ENCODE data around the gene LIPJ.

LIPJ gene, protein sequence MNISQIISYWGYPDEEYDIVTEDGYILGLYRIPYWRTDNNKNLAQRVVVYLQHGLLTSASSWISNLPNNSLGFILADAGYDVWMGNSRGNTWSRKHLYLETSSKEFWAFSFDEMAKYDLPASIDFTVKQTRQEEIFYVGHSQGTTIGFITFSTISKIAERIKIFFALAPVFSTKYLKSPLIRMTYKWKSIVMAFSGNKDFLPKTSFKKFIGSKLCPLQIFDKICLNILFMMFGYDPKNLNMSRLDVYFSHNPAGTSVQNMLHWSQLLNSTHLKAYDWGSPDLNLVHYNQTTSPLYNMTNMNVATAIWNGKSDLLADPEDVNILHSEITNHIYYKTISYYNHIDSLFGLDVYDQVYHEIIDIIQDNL

DNA sequence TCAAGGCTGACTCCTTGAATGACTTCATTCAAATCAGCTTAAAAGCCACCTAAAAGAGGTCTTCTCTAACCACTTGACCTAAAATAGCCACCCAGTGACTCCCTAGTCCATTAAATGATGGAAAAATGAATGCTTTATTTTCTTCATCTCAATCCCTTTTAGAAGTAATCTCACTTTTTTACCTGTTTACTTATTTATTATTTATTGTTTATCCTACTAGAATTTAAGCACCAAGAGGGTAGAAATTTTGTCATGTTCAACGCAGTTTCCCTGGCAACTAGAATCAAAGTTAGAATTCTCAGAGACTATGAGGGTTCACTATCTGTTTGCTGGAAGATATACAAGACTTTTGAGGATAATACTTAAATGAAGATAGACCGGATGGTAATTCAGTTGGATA is at the start of gene LIPJ:
Gene LIPJ, plus strand, starts transcription at position 301 of the 400 bp plus-strand sequence. CDS start 3,926 bp downstream, outside the sequence.
- no peak for DNase-seq (ENCODE audit: low read depth in 2 of 2)

DNA sequence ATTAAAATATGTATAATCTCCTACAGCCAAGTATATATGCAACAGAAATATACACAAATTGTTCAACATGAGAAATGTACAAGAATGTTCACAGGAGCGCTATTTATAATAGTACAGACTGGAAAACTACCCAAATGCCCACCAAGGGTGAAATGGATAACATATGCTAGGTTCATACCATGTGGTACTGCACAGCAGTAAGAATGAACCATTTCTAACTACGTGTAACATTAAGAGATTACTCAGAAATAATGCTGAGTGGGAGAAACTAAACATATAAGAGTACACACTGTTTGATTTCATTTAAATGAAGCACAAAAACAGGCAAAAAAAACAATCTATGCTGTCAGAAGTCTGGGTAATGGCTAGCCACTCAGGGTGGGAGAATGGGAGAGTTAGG is 49.2 kb upstream of the LIPJ start:
- no peak for DNase-seq (ENCODE audit: low read depth in 2 of 2)

DNA sequence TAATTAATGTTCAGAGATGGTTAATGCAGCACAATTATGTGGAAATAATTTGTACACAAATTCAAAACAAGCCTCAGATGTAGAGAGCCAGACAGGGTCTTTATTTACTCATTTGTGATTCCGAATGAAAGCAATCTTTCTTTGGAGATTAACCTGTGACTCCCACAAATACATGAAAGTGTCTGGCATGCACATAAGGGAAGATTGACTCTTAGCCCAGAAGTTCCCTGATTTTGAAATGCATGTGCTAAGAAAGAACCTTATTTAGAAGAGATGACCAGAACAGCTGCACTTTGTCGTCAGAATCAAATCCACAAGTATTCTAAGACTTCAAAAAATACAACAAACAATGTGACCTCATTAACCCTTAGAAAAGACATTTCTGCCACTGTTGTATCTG is 48.5 kb upstream of the LIPJ start:
- DNase-seq (ENCODE audit: low read depth in 2 of 2) = no peak

DNA sequence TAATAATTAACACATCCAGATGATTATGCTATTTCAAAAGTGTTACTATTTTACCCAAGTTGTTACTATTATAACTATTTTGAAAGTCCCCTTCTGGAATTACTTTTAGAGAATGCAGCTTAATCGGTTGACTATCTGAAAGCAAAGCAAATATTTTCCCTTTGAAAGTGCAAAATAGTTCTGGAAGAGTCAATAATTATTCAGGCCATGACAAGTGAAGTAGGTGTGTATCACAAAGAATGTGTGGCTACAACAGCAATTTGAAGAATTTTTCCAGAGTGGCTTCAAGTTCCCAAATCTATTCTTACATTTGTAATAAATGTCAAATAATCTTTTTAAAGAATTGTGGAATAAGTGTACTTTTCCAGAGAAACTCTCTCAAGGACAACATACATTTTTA is 46.2 kb upstream of the LIPJ start:
- no peak for DNase-seq (ENCODE audit: low read depth in 2 of 2)

DNA sequence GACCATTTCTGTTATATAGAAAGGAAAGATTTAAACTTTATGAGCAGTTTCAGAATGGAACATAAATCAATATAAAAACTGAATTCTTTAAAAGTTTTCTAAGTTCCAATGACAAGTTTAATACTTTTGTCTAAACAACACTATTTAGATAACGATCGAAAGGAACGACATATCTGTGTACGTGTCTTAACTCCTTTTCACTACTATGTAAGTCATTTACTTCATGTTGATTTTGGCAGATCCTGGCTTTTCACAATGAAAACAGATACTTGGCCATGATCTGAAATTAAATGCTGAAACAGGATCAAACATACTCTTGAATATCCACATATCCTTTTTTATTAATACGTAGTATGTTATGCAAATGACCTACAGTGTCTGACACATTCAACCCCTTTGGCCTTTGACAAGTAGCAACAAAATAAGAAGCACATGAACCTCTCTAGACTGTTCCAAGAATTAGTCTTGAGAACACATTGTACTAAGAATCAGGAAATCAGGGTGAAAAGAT is 45.4 kb upstream of the LIPJ start:
- DNase-seq (ENCODE audit: low read depth in 2 of 2) = no peak

DNA sequence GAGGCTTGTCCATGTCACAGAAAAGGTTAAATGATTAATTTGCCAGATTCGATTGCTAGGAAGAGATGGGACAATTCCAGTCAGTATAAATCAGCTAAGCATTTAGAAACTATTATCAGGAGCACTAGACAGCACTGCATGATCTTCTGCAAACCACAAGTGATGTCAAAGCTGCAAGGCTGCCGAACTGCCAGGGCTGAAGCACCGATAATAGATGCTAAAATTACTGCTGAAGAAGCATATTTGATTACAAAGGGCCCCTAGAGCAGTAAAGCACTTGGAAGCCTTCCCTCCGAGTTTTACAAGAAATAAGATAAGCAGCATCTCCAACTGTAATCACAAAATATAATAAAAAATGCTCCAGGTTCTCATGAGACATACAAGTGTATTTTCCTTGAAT is 44.0 kb upstream of the LIPJ start:
- DNase-seq (ENCODE audit: low read depth in 2 of 2) = no peak

DNA sequence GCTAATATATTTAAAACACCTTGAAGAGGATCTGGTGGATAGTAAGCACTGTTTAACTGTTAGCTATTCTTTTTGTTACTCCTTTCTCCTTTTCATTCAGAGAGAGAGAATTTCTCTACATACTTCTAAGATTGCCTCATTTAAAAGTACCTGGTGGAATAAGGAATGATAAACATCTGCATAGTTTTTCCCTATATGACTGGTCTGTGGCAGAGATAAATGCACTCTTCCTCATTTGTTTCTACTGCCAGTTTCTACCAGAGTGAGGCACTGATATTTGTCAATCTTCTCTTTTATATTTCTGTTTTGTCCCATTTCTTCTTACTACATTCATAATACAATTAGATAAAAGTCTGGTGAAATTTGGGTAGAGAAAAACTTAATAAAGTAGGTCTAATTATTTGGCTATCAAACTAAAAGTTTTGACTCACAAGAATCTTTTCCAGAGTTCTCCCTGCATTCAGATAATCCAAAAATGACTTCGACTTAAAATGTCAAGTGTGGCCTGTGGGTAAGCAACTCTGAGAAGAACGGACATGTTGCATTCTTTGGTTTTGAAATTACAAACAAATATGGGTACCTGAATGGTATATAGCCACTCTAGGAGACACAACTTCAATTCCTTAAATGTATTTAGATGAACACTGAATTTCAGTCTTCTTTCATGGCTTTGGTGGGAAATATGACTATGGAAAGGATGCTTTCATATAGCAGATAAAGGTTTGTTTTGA is 42.3 kb upstream of the LIPJ start:
- DNase-seq (ENCODE audit: low read depth in 2 of 2) = no peak

DNA sequence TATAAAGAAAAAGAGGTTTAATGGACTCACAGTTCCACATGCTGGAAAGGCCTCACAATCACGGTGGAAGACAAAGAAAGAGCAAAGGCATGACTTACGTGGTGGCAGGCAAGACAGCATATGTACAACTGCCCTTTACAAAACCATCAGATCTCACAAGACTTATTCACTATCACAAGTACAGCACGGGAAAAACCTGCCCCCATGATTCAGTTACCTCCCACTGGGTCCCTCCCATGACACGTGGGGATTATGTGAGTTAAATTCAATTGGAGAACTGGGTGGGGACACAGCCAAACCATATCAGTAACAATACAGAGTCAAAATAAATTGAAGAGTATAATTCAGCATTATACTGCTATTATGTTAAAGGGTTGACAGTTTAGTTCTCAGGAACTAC is 41.2 kb upstream of the LIPJ start:
- no peak for DNase-seq (ENCODE audit: low read depth in 2 of 2)

DNA sequence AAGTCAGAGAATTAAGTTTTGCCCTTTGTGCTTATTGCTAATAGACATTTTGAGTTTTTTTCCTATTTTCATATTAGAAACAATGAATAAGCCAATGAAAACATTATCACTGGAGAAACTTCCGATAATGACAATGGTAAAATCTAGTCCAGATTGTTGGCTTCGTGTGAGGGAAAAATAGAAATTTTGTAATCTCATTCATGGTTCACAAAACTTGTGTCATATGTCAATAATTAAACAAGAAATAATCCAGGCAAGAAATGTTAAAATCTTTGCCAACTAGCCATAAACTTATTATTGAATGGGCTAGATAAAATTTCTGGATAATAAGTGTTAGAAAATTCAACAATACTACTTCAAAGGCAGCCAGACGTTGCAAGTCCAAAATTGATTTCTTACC is 40.1 kb upstream of the LIPJ start:
- DNase-seq (ENCODE audit: low read depth in 2 of 2) = no peak

DNA sequence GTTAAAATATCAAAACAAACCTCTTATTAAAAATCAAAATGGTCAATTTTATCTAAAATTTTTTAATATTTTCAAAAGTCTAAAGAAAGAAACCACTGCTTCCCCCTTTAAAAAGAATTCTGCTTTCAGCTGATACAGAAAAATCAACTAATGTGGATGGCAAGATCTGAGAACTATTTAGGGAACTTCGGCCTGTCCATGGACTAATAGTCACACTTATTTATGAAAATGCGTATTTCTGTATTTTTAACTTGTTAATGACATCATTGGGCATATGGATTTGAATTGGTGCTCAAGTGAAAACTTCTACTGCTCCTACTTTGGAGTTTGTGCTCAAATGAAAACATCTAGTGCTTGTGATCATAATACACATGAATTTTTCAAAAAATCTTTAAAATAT is 35.3 kb upstream of the LIPJ start:
- DNase-seq (ENCODE audit: low read depth in 2 of 2) = no peak

DNA sequence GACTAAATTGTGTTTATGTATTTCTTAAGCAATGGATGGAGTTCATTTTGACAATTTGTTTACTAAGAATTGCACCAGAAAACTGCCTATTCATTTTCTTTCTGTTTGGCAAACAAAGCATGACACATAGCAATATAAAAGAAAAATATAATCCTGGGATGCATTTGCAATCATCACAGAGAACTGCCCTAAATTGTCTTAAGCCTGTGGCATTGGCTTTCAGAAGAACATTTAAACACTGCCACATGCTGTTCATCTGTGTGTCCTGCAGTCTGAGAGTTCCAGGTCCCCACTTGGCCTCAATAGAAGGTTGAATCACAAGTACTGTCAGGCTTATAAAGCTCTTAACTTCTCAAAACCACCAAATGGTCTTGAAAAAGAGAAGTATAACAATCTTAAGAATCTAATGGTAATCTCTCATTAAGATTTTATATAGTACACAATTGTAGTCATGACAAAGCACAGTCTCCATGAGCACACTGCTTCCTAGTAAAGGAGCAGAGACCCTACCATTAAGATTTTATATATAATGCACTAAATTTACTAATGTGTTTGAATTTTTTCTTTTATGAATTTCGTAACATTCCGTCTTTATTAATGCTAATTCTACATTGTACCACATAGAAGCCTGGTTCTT is 33.3 kb upstream of the LIPJ start:
- no peak for DNase-seq (ENCODE audit: low read depth in 2 of 2)

DNA sequence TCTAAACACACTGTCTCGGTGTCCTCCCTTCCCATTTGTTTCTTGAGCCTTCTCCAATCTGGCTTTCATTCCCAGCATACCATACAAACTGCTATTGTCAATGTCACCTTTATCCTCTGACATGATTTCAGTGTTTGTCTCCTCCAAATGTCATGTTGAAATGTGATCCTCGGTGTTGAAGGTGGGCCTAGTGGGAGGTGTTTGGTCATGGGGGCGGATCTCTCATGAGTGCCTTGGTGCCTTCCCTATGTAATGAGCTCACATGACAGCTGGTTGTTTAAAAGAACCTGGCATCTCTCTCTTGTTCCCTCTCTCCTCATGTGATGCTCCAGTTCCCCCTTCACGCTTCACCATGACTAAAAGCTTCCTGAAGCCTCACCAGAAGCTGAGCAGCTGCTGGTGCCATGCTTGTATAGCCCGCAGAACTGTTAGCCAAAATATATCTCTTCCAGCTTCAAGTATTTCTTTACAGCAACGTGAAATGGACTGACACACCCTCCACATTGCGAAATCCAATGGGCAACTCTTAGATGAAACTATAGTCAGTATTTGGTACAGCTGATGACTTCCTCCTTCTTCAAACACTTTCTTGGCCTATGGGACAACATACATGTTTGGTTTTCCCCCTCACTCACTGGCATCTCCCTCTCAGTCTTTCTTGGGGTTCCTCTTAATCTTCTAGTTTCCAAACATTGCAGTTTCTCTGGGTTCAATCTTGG is 31.2 kb upstream of the LIPJ start:
- no peak for DNase-seq (ENCODE audit: low read depth in 2 of 2)

DNA sequence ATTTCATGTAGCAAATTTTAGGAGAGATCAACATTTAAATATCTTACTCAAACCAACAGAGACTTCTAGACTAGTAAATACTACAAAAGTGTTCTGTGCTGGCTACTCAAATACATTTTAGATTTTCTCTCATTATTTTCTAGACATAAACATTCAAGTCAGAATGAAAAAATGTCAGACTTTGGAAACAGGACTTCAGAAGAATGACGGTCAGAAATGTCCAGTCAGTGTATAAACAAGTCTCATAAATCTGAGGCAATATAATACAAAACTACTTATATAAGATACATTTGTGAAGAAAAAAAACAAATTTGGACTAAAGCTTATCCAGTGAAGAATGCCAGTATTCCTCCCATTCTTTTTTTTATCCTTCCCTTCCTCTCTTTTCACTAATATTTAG is 29.3 kb upstream of the LIPJ start:
- DNase-seq (ENCODE audit: low read depth in 2 of 2) = no peak

DNA sequence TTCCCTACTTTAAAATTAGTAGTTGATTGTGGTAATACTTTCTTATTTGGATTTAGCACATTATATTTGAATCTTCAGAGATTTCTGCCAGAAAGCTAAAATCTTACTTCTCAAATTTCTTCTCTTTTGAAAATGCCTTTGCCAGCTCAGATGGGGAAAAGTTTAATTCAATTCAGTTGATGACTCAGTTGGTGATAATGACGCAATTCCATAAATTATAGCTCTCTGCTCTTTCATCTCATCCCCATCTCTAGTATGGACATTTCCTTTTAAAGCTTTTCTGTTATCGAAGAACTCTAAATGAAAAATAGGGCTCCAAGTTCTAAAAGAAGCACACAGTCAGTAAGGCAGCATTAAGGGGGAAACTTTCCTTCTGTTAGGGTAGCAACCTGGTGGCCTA is 28.9 kb upstream of the LIPJ start:
- no peak for DNase-seq (ENCODE audit: low read depth in 2 of 2)

DNA sequence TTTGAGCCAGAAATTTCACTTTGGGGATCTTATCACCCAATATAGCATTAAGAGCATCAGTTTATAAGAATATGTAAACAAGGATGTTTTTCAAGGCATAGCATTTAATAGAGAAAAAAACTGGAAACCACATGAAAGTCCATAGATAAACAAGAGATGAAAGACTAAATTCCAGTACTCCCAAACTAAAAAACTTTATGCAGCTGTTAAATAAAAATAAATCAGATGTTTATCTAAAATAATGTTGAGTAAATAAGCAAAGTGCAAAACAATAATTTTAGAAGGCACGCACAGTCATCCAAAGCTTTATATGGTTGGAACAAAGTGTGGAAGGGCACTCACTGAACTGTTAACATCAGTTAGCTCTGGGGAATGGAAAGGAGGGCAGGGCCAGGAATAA is 24.4 kb upstream of the LIPJ start:
- no peak for DNase-seq (ENCODE audit: low read depth in 2 of 2)

DNA sequence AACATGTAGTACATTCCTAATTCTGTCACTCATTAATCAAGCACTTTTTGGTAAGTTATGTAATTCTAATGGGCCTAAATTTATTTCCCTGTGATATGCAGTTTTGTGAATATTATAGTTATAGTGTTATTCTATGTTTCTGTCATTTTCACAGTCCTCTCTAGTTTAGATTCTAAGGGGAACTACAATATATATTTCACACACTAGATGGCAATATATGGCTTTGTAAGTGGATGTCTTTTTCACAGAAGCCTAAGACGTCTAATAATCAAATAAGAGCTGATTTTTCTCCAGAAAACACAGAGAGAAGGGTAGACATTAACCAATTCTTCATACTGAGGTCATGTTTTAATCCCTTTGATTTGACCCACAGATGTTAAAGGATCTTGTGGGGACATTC is 21.5 kb upstream of the LIPJ start:
- DNase-seq (ENCODE audit: low read depth in 2 of 2) = no peak

DNA sequence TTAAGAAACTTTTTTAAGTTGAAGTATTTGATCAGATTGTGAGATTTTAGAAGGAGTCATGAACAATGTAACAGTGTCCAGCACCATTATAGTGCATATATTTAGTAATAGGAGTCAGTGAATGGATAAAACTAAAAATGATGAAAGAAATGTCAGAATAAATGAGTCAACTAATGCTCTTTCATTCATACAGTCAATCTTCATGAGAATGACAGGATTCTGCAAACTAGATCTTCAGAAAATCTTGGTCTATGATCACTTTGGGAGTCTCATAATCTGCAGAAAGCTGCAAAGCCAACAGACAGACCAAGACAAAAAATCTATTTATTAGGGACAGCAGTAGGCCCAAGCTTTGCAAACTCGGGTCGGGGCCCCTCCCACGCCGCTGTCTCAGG is 4.2 kb upstream of the LIPJ start:
- DNase-seq (ENCODE audit: low read depth in 2 of 2) = no peak

DNA sequence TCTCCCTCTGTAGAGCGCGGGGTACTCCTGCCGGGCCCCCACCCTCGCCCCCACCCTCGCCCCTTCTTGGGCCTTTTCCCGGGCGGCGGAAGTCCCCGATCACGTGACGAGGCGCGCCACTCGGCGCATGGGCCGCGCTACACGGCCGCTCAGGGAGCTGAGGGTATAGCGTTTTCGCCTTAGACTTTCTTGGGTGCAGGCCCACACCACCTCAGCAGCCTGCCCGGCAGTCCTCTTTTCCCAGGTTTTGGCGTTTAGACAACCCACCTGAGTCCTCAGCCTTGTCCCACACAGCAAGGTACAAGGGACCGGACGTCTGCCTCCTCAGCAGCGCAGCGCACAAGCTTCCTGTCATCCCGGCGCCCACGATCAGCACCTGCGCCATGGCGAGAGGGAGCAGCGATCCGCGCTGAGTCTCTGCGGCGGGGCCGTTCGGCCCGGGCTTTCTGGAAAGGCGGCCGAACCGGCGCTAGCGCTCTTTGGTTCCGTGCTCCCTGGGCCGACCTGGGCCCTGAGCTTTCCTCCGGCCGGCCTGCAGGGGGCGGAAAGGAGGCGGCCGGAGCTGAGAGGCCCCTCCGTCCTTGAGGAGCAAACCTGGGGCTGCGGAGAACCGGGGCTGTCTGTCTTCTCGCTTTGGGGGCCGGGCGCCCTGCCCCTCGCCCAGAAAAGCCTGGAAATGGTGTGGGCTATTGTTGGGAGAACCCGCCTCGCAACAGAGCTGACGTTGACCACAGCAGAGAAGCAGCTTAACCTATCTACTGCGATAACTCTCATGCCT is 3.6 kb upstream of the LIPJ start, which contains the start of gene RNLS:
Gene RNLS, minus strand, starts transcription at position 513 of the 778 bp plus-strand sequence.
- DNase-seq (ENCODE audit: low read depth in 2 of 2) = peak; percentile 34 to 64

DNA sequence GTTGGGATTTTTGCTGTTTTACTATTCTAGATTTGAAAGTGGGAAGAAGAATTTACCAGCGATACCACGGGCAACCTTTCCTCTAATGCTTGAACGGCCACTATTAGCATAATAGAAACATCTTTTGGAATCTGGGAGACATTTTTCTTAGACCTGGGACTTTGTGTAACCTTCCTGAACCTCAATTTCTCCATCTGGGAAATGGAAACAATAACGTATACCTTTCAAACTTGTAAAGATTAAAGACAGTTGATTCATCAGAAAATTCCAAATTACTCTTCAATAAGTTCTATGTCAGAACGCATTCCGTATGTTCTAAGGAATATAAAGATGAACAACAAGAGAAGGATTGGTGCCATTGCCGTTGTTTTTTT is 3.0 kb upstream of the LIPJ start:
- no peak for DNase-seq (ENCODE audit: low read depth in 2 of 2)

DNA sequence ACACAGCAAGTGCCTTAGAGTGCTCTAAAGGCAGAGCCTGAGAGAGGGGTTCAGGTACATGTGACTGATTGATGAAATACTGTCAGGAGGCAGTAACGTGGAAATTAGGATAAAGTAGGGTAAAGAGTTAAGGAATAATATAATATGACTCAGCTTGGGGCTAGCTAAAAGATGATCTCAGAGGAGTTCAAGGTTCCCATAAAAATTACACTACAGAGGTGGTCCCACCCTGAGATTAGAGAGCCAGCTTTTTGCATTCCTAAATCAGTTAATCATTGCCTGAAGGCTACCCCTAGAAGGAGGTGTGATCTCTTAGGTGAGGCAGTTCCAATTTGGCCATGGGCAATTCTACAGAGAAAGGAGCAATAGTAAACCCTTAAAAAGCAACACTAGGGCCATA is 5.8 kb downstream of the LIPJ start:
- DNase-seq (ENCODE audit: low read depth in 2 of 2) = no peak

DNA sequence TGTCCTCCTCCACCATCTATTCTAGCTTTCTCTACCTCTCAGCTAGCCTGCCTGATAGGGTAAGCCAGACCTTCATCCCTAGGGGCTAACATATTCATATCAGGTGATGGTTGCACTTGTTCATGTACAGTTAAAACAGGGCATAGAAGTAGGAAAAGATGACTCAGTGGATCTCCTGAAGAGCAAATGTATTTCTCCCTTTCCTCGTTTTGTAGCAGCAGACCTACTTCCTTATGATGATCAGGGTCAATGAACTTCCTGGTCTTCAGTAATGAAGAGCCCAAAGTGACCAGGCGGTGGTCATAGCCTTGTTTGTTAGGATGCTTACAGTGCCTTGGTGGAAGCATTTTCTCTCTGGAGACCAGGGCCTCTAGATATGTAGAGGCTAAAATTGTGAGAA is 6.3 kb downstream of the LIPJ start:
- DNase-seq (ENCODE audit: low read depth in 2 of 2) = no peak

Data from stimulated activated CD8-positive, alpha-beta memory T cell treated with anti-CD3 and anti-CD28 coated beads, Interleukin-7, amount 100 ng/mL, for 4 hours (primary cell).